GM23248 (cell line): ENCODE measurements around the gene GRAMD1B.

ENCODE experiments used
- EZH2 ChIP-seq: fragments of 200-600 bp; sonication (generic); IDR thresholded peaks from 2 replicates; pipeline ENCODE4 v1.6.1; 2018; ENCODE audit warnings: antibody characterized with exemption, mild to moderate bottlenecking; ENCODE audit not compliant: insufficient read depth, poor library complexity, severe bottlenecking
- EZH2phosphoT487 ChIP-seq: fragments of 200-600 bp; sonication (generic); IDR thresholded peaks from 2 replicates; pipeline ENCODE4 v1.6.1; 2018; ENCODE audit warnings: antibody characterized with exemption, moderate library complexity, mild to moderate bottlenecking, low read depth; ENCODE audit not compliant: insufficient read depth

DNA sequence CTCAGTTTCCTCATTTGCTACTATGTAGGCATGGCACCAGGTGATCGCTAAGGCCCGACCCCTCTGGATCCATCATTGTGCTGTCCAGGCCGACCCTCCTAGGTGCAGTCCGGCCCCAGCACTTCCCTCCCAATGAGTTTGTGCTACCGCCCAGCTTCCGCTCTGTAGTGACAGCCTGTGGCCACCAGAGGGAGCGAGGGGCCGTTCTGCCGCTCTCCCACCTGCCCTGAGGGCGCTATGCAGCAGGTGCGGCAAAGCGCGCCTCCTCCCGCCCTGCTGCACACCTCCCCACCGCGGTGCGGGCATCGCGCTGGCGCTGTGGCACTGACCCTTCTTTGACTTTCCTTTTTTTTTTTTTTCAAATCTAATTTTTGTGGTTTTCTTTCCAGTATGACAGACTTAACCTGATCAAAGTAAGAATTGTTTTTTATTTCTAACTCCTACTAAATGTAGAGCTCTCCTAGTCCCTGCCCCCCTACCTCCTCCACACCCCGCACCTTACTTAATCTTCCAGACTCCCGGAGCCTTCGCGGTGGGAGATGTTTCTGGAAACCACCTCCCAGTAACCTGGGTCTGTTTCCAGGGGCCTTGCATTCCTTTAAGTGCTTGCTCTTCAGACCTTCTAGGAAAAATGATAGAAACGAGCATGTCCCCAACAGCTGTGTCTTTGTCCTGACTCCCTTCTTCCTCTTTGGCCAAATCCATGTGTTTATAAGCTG lies 150.6 kb downstream of the GRAMD1B start:
- TF ChIP-seq EZH2, result no peak
- no peak for TF ChIP-seq EZH2phosphoT487
